Tibial nerve (tissue), 4 donors: ENCODE results near the gene IMPDH1. TPM values are rescaled to one million over a fixed set of nuclear protein-coding genes. Genes with fewer than 3 reads are reported as not detected.

ENCODE experiments used
- DNase-seq, 2 donors: peaks; one replicate each; pipeline ENCODE4 v3.0.0-alpha.2; 2019; ENCODE audit warnings: low spot score in 2 of 2
- H3K27ac ChIP-seq, 4 donors: fragments of 200-600 bp; sonication (generic) in 3 of 4; one replicate each; pipeline ENCODE4 v1.5.1; 2017 to 2019; ENCODE audit warnings: mild to moderate bottlenecking in 1 of 4
- H3K27me3 ChIP-seq, 2 donors: fragments of 200-600 bp; sonication (generic) in 1 of 2; one replicate each; pipeline versions ENCODE4 v1.5.1 to v1.6.0; 2017 to 2019
- H3K36me3 ChIP-seq, 3 donors: fragments of 200-600 bp; sonication (generic); one replicate each; pipeline ENCODE4 v1.5.1; 2018 to 2019
- H3K4me1 ChIP-seq, 4 donors: fragments of 200-600 bp; sonication (generic) in 3 of 4; one replicate each; pipeline ENCODE4 v1.5.1; 2017 to 2019
- H3K4me3 ChIP-seq, 4 donors: fragments of 200-600 bp; sonication (generic) in 3 of 4; one replicate each; pipeline ENCODE4 v1.5.1; 2017 to 2019; ENCODE audit warnings: mild to moderate bottlenecking in 1 of 4, moderate library complexity in 1 of 4
- H3K9me3 ChIP-seq, 4 donors: fragments of 200-600 bp; sonication (generic) in 3 of 4; one replicate each; pipeline ENCODE4 v1.5.1; 2017 to 2019
- CTCF ChIP-seq, 5 experiments: fragments of 200-600 bp in 3 of 5; fragments of 450-650 bp in 2 of 5; sonication (generic) in 3 of 5; IDR thresholded peaks; one replicate each; pipeline ENCODE4 v1.5.1; 2016 to 2019; ENCODE audit warnings: antibody characterized with exemption in 5 of 5, mild to moderate bottlenecking in 3 of 5, moderate library complexity in 2 of 5
- EP300 ChIP-seq, 2 donors: sonication (generic); formaldehyde crosslinking; IDR thresholded peaks; one replicate each; pipeline ENCODE4 v1.6.1; 2017; ENCODE audit warnings: antibody characterized with exemption in 2 of 2, mild to moderate bottlenecking in 1 of 2
- POLR2A ChIP-seq, 2 donors: fragments of 450-650 bp; IDR thresholded peaks; one replicate each; pipeline ENCODE4 v1.6.1; 2017; ENCODE audit warnings: antibody characterized with exemption in 2 of 2, mild to moderate bottlenecking in 2 of 2, moderate library complexity in 2 of 2
- WGBS, 2 donors: methylation state at CpG; one replicate each; pipeline ENCODE4 v1.1.5; 2018; 5-methylcytosine and 5-hydroxymethylcytosine counted together
- total RNA-seq, 4 donors: library from RNA; depleted of rRNA; stranded (reverse); fragments of >200 nt; gene quantifications; one replicate each; pipeline ENCODE4 v1.1.0, GENCODE V29; 2016

IMPDH1 gene
- total RNA-seq, 4 donors from 2014 or later: 50.2 to 102 (median 74.0) TPM

GRCh38 chr7:128374041-128374440 is 35.7 kb downstream of the IMPDH1 start:
- H3K27me3 ChIP-seq: no peaks in the 10 kb centered on the region
- H3K36me3 ChIP-seq: no peaks in the 10 kb centered on the region
- no peak for TF ChIP-seq POLR2A (IDR thresholded peaks at IDR 0.05)
- no peak for TF ChIP-seq CTCF (IDR thresholded peaks at IDR 0.05)
- TF ChIP-seq EP300 (IDR thresholded peaks at IDR 0.05): no peak
- H3K27ac ChIP-seq: no peak overlapping the region
- no peaks in the 10 kb centered on the region for H3K4me1 ChIP-seq
- no peak for DNase-seq
- H3K9me3 ChIP-seq: no peaks in the 10 kb centered on the region
- H3K4me3 ChIP-seq: no peak overlapping the region
- 54 to 56% methylated on average over 1 of the region's 1 CpG for WGBS, 2 donors

DNA sequence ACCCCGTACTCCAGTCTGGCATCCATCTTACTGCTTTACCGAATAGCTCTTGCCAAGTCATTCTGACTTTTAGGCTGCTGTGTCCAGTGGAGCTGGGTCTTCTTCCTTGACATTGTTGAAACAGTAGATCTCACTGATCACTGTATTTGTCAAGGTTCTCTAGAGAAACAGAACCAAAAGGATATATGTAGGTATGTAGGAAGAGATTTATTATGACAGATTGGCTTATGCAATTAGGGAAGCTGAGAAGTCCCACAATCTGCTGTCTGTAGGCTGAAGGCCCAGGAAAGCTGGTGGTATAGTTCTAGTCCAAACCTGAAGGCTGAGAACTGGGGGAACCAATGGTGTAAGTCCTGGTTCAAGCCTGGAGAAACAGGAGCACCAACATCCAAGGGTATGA is 36.2 kb downstream of the IMPDH1 start:
- TF ChIP-seq EP300 (IDR thresholded peaks at IDR 0.05): no peak
- TF ChIP-seq POLR2A (IDR thresholded peaks at IDR 0.05): no peak
- no peak for TF ChIP-seq CTCF (IDR thresholded peaks at IDR 0.05)
- DNase-seq: no peak
- no peak overlapping the region for H3K4me3 ChIP-seq
- H3K27ac ChIP-seq: no peak overlapping the region
- no peaks in the 10 kb centered on the region for H3K4me1 ChIP-seq
- peaks cover 0 to under 1% of the 10 kb centered on the region in 2 donors for H3K27me3 ChIP-seq
- no peaks in the 10 kb centered on the region for H3K9me3 ChIP-seq
- no peaks in the 10 kb centered on the region for H3K36me3 ChIP-seq
- 72 to 80% methylated on average over 2 of the region's 2 CpGs for WGBS, 2 donors

DNA sequence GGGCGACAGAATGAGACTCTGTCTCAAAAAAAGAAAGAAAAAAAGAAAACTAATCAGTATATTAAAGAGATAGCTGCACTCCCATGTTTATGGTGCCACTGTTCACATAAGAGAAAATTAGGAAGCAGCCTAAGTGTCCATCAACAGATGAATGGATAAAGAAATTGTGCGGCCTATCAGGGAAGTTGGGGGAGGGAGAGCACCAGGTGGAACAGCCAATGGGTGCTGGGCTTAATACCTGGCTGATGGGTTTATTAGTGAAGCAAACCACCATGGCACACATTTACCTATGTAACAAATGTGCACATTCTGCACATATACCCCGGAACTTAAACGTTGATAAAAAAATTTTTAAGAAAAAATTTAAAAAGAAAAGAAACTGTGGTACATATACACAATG is 39.3 kb downstream of the IMPDH1 start:
- peaks cover 0 to 19% of the 10 kb centered on the region in 2 donors for H3K27me3 ChIP-seq

GRCh38 chr7:128366986-128367385 is 42.8 kb downstream of the IMPDH1 start:
- no peak for TF ChIP-seq POLR2A (IDR thresholded peaks at IDR 0.05)
- TF ChIP-seq CTCF (IDR thresholded peaks at IDR 0.05): no peak
- TF ChIP-seq EP300 (IDR thresholded peaks at IDR 0.05): no peak
- H3K36me3 ChIP-seq: no peaks in the 10 kb centered on the region
- no peak overlapping the region for H3K4me3 ChIP-seq
- H3K27me3 ChIP-seq: peaks cover 0 to 45% of the 10 kb centered on the region in 2 donors
- no peak for DNase-seq
- H3K9me3 ChIP-seq: no peaks in the 10 kb centered on the region
- peaks cover 0 to 3% (median 1%) of the 10 kb centered on the region in 4 donors for H3K4me1 ChIP-seq
- no peak overlapping the region for H3K27ac ChIP-seq

More for the DNA sequence above, 39.3 kb downstream of the IMPDH1 start:
- Histone ChIP-seq H3K27ac (no peak overlapping the region), H3K4me1 (no peaks in the 10 kb centered on the region), H3K36me3 (no peaks in the 10 kb centered on the region), H3K9me3 (no peaks in the 10 kb centered on the region), H3K4me3 (no peak overlapping the region)
- DNase-seq: no peak
- TF ChIP-seq EP300 (IDR thresholded peaks at IDR 0.05) (no peak), POLR2A (IDR thresholded peaks at IDR 0.05) (no peak), CTCF (IDR thresholded peaks at IDR 0.05) (no peak)
- 87 to 88% methylated on average over 4 of the region's 4 CpGs for WGBS, 2 donors

- WGBS, 2 donors: 43 to 44% methylated on average over 1 of the region's 1 CpG
- TF ChIP-seq POLR2A (IDR thresholded peaks at IDR 0.05): no peak
- no peak for TF ChIP-seq CTCF (IDR thresholded peaks at IDR 0.05)
- no peak for TF ChIP-seq EP300 (IDR thresholded peaks at IDR 0.05)
- no peaks in the 10 kb centered on the region for H3K36me3 ChIP-seq
These were observed 43.5 kb downstream of the IMPDH1 start for GRCh38 chr7:128366300-128366699.

More at GRCh38 chr7:128366300-128366699, 43.5 kb downstream of the IMPDH1 start:
- Histone ChIP-seq H3K9me3 (no peaks in the 10 kb centered on the region), H3K27me3 (peaks cover 0 to 45% of the 10 kb centered on the region in 2 donors), H3K4me1 (peaks cover 0 to 8% (median 4%) of the 10 kb centered on the region in 4 donors), H3K27ac (no peak overlapping the region), H3K4me3 (no peak overlapping the region)
- no peak for DNase-seq
